Measurements from ENCODE around the gene SLC9A3.
A peak's percentile ranks its signal among the peaks of the same experiment; 100 is the strongest.

SLC9A3 gene

DNA sequence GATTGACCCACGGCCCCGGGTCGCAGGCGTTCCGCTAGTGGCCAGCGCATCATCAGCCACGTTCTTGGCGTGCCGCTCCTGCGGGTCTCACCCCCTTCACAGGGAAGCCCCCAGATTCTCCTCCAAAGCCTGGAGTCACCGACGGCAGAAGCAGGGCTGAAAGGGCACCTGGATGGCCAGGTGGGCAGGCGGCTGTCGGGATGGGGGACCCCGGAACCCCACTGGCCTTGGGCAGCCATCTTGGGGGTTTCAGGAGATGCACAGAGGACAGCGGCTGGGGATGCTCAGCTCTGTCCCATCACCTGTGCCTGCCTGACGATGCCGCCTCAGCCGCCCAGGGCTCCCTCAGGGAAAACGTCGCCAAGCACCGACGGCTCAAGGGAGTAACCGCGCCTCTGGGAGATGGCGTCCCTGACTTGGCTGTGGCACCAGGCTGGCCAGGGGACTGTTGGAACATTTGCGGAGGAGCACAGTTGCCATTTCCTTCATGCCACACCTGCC lies 14.1 kb upstream of the SLC9A3 start:
- DNase-seq = no peak

DNA sequence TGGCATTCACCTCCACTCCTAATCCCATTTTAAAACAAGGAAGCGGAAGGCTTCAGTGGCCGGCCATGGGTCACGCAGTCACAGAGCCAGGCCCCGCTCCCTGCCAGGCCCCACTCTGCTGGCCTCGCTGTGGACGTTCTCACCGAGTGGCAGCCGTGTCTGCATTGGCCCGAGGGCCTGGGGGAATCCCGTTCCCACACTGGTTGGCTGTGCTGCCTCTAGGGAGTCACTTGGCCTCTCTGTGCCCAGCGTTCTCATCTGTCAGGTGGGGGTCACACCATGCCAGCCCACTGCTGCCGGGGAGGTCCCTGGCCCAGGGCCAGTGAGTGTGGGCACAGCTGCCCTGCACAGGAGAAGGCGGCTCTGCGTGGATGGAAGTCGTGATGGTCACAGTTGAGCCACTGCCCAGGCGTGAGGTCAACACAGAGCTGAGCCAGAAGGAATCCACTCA lies 13.4 kb upstream of the SLC9A3 start:
- no peak for DNase-seq

DNA sequence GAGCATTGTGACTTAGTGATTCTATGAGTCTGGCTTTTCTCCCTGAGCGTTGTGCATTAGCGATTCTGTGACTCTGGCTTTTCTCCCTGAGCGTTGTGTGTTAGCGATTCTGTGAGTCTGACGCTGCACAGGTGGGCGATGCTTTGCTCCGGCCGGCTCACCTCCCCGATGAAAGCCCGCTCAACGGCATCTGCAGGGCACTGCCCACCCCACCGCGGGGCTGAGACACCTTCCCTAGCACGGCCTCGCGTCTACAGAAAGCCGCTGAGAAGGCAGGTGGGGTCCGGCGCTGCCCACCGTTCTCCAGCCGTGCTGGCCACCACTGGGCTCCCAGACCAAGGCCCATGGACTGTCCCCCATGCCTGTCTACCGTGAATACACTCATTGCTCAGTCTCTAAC lies 12.8 kb upstream of the SLC9A3 start:
- no peak for DNase-seq

DNA sequence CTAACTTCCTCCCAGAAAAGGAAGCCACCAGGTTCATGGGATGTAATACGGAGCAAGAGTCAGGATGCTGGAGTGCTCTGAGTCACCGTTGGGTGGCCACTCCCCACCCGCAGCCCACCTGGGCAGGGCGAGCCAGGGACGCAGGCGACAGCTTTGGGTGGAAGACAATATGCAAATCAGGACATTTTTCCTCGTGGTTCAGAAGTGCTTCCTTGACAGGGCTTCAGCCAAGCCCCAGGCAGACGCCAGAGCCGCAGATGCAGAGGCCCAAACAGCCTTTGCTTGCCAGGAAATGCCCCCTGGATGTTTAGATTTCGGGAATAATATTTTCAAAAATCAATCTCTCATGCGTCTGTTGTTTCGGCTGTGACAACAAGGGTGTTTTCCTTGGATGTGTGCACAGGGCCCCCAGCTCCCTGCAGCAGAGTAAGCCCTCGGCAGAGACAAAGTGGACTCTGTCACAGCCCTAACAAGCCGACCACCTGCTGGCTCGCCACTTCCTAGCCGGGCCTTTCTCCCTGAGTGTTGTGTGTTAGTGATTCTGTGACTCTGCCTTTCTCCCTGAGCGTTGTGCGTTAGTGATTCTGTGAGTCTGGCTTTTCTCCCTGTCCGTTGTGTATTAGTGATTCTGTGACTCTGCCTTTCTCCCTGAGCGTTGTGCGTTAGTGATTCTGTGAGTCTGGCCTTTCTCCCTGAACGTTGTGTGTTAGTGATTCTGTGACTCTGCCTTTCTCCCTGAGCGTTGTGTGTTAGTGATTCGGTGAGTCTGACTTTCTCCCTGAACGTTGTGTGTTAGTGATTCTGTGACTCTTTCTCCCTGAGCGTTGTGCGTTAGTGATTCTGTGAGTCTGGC lies 11.8 kb upstream of the SLC9A3 start:
- DNase-seq = no peak

DNA sequence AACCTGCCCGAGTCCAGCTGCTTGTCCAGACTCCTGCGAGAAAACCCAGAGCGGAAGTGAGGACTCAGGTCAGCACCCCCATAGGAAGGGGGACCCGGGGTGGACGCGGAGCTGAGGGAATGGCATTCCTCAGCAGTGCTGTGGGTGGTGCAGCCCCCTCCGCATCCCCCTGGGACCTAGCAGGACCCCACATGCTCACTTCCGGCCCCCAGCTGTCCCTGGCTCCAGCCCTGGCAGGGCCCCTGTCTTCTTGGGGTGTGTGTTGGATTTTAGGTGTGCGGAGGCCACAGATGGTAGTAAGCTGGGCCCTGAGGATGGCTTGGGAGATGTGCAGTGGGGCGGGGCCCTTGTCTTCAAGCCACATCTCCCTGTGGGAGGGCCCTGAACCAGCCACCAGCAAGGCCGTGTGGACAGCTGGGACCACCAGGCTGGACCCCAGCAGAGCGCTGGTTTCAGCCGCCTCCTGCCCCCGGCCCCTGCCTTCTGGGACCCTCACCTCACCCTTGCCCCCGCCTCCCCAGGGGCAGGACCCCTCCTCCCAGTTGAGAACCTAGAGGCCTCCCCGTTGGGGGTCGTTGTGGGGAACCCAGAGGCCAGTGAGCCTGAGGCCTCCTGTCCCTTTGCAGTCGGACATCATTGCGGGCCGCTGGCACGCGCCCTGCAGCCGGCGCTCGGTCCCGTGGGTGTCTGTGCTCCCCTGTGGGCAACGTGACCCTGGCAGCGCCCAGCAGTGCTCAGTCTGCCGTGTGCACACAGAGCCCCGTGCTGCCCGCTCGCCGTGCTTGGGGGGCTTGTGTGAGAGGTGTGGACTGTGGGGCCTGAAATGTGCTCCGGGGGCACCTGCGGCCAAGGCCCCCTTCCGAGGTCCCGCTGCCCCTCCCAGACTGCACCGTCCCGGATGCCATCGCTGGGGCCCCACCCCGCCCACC lies 10.8 kb upstream of the SLC9A3 start:
- no peak for DNase-seq

DNA sequence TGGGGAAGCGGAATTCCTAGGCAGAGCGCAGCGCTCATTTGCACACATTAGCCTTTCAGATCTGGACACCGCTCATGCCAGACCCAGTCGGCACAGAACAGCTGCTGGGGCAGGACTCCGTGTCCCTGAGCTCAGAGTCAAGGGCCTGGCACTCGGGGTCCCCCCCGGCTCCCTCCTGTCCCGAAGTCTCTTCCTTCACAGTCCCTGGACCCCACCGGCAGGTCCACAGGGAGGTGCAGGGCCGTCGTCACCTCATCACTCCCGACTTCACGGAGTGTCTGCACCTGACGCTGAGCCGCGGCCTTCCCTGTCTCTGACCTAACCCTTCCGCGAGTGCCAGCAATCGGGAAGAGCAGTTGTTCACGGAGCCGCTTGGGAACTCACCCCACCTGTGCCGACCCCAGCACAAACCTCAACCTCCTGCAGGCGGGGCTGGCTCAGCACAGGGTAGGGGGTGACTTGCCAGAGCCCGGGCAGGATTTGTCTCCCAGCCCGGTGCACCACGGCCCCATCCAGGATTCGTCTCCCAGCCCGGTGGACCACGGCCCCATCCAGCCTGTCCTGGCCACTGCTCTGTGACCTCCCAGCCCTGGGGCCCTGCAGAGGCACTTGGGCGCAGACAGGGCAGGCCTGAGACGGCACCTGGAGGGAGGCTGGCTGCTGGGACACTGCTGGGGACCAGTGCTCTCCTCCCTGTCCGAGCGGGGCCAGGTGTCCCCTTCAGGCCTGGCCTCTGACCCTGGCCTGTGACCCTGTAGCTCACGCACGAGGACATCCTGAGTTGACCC lies 9.9 kb upstream of the SLC9A3 start:
- no peak for DNase-seq

GRCh38 chr5:533243-533954 lies 9.2 kb upstream of the SLC9A3 start:
- DNase-seq = no peak

DNA sequence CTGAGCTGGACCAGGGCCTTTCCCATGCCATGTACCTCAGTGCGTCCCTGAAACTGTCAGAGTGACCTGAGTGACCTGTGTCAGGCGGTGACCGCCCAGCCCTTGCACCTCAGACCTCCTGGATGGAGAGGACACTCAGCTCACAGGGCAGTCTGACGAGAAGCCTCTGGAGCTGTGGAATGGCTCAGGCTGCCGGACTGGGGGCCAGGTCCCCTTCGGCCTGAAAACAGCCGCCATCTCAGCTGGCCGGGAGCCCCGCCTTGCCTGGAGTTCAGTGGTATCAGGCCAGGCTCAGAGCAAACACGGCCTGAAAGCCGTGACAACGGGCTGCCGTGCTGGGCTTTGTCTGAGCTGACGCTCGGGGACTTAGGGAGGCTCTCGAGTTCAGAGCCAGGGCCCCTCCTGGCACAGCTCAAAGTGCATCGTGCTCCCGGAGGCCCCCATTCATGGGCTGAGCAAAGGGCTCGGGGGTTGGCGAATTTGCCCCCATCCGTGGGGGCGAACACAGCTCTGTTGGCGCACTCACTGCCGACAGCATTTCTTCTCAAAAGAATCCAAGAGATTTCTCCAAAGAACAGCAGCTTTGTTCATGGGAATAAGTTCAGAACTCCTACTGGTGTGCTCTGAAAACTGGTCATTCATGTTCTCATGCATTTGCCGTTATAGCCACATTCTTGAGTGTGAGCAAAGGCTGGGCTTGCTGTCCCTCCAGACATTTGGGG lies 8.4 kb upstream of the SLC9A3 start:
- DNase-seq = no peak

- no peak for DNase-seq
Measured at GRCh38 chr5:531749-532315, 7.6 kb upstream of the SLC9A3 start.

DNA sequence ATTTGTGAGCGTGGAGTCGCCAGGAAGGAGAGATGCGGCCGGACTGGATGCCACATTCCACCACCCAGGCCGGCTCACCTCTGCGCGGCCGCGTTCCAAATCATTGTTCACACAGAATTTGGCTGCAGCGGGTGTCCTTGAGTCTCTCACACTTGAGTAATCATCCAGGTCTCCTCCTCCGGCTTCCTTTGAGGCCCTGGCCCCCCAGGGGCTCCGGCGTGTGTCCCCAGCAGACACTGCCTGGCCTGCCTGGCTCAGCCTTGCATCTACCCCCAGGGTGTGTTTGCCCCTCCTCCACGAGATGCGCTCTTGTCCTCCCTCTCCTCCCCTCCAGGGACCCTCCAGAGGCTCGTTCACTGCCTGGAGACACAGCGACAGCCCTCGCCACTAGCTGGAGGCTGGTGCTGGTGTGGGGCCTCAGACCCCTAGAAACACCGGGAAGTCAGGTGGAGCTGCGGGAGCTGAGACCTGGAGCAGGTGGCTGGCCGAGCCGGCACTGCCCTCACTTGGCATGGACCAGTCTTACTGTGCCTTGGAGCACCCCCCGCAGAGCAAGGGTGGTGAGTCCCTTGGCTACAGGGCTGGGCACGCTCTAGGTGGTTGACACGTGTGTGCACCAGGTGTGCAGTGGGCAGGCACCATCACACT lies 7.0 kb upstream of the SLC9A3 start:
- no peak for DNase-seq

DNA sequence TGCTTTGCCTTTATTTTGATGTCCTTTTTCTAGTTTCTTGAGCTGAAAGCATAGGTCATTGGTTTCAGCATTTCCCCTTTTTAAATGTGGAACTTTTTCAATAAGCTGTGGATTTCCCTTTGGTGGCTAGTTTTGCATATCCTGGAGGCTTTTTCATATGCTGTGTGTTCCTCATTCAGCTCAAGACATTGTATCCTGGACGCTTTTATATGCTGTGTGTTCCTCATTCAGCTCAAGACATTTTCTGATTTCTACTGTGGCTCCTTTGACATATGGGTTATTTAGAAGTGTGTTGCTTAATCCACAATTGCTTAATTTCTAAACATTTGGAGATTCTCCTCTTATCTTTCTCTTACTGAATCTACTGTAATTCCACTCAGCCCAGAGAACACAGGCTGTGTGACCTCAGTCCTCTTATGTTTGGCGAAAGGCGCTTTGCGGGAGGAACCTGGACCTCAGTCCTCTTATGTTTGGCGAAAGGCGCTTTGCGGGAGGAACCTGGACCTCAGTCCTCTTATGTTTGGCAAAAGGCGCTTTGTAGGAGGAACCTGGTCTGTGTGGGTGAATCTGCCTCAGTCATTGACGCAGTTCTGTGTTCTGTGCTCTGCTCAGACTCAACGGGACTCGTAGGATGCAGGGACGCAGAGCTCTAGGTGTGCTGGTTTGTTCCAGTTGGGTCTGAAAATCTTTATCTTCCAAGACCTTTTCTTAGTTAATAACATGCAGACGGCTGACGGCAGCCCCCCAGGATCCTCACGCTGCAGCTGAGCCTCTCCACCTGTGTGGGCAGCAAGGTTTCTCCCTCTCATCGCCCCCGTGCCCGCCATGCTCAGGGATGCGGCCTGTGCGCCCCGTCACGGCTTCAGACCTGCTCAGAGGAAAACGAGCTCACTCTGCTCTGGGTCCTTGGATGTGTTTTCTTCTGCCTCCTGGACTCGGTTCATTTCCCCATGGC lies 6.0 kb upstream of the SLC9A3 start:
- DNase-seq = peak; percentile 16

DNA sequence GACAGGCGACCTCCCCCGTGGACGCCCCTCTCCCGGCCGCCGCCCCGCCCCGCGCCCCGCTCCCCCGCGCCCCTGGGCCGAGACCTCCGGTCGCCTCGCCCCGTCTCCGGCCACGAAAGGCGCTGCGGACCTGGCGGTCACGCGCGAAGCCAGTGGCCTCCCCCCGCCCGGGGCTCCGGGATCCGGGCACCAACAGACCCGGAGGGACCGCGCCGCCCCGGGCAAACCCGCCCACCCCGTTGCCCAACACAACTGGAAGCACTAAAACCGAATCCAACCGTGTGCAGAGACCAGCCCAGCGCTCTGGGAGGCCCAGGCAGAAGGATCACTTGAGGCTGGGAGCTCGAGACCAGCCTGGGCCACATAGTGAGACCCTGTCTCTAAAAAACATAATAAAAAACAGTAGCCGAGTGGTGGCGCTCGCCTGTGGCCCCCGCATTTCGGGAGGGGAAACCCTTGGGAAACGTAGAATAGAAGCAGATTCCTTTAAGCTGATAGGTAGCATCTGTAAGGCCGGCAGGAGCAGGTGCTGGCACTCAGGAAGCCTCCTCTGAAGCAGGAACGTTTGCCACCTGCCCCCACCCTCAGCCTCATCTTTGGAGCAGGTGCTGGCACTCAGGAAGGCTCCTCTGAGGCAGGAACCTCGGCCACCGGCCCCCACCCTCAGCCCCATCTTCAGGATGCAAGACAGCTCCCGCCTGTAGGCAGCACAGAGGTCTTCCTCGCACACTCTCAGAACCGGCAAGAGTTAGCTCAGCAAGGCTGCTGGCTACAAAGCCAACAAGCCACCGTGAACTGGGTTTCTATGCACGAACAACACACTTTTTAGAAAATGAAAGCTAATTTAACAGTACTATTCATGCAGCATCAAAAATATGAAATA lies 4.6 kb upstream of the SLC9A3 start:
- no peak for DNase-seq

DNA sequence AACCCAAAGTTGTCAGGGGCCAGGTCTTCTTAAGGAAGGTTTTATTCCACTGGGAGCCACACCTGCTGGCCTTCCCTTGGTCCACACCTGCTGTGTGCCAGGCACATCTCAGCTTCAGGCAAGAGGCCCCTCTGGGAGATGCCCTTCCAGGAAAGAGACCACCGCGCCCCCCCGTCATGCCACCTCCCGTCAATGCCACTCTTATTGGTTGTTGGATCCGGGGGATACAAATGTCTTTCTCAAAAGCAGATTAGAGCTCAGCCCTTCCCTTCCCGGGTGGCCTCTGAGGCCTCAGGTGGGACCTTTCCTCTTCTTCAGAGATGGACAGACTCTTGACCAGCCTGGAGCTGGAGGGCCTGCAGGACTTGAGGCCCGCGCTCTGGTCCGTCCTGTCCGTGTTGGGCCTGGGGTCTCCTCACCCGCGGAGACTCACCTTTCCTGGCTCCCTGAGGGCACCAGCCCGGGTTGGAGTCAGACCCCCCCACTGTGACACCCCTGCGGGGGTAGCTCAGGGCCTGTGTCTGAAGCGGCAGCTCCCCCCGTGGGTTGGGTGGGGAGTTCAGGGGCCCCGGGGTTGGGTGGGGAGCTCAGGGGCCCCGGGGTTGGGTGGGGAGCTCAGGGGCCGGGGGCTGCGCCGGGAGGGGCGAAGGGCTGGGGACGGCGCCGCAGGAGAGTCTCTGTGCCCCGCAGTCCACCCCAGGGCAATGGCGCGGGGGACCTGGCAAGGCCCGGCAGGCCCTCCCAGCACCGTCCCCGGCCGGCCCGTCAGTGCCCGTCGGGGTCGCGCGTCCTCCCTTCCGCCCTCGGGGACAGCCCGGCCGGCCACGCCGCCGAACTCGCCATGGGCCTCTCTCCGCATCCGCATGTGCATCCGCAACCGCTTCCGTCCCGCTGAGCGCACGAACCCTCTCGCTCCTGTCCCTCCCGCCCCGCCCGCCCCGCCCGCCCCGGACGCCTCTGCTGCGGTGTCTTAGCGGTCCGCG lies 3.7 kb upstream of the SLC9A3 start:
- no peak for DNase-seq

- DNase-seq = no peak
Measured at GRCh38 chr5:526456-527088, 2.3 kb upstream of the SLC9A3 start.

- DNase-seq = no peak
Measured at GRCh38 chr5:525916-526315, 1.7 kb upstream of the SLC9A3 start.

GRCh38 chr5:524973-525761 lies 918 bp upstream of the SLC9A3 start:
- no peak for DNase-seq
